ENCODE data around the gene PTPRM.

GRCh38 chr18:8190980-8191379, 623.9 kb downstream of the PTPRM start:
- TF ChIP-seq NFIC (IDR thresholded peaks at IDR 0.05; ENCODE audit: borderline replicate concordance) (no peak), CTCF (IDR thresholded peaks at IDR 0.05) (no peak), MXI1 (IDR thresholded peaks at IDR 0.05; ENCODE audit: low read depth, low read length) (no peak), EZH2phosphoT487 (IDR thresholded peaks at IDR 0.05; ENCODE audit: borderline replicate concordance, low read depth) (no peak), RAD21 (IDR thresholded peaks at IDR 0.05; ENCODE audit: low read length) (no peak), RCOR1 (IDR thresholded peaks at IDR 0.05; ENCODE audit: low read length) (no peak), REST (IDR thresholded peaks at IDR 0.05; ENCODE audit: low read depth, low read length) (no peak), RFX5 (IDR thresholded peaks at IDR 0.05; ENCODE audit: low read length) (no peak), GATA2 (CRISPR knock-in tag; IDR thresholded peaks at IDR 0.05) (no peak), USF2 (IDR thresholded peaks at IDR 0.05; ENCODE audit: borderline replicate concordance, low read depth, low read length) (no peak), POLR2AphosphoS5 (IDR thresholded peaks at IDR 0.05; ENCODE audit: low read depth, low read length) (no peak)
